Natural killer cell (primary cell): ENCODE data around the gene OGFR. TPM values are rescaled to one million over a fixed set of nuclear protein-coding genes. Genes with fewer than 3 reads are reported as not detected.

ENCODE experiments used
- ATAC-seq, 3 donors: fragments of 150-1000 bp in 2 of 3; fragments of 200-7000 bp in 1 of 3; cut with Tn5 transposase; 1 replicate in 1 of 3; 2 replicates in 2 of 3; pipeline ENCODE4 v1.10.0; 2021; ENCODE audit warnings: mild to moderate bottlenecking in 2 of 3, moderate library complexity in 2 of 3
- DNase-seq, 2 donors: peaks; one replicate each; pipeline versions ENCODE4 v3.0.0 to v3.0.0-alpha.2; 2013 to 2021; ENCODE audit warnings: mixed read lengths in 1 of 2
- H3K27ac ChIP-seq: one replicate; pipeline ENCODE4 v1.5.1; 2013; ENCODE audit warnings: mild to moderate bottlenecking, low read length
- H3K27me3 ChIP-seq: one replicate; pipeline ENCODE4 v1.6.1; 2013; ENCODE audit warnings: low read length; ENCODE audit not compliant: control insufficient read depth, insufficient read depth
- H3K36me3 ChIP-seq: one replicate; pipeline ENCODE4 v1.6.1; 2013; ENCODE audit warnings: low read length; ENCODE audit not compliant: control insufficient read depth, insufficient read depth
- H3K4me1 ChIP-seq: one replicate; pipeline ENCODE4 v1.6.1; 2013; ENCODE audit warnings: low read length; ENCODE audit not compliant: control insufficient read depth, insufficient read depth
- H3K4me3 ChIP-seq: one replicate; pipeline ENCODE4 v1.5.1; 2013; ENCODE audit warnings: low read length
- H3K9me3 ChIP-seq: one replicate; pipeline ENCODE4 v1.6.1; 2013; ENCODE audit warnings: low read length; ENCODE audit not compliant: control insufficient read depth, insufficient read depth
- H3K27ac Mint-ChIP-seq, 2 donors: one replicate each; pipeline ENCODE4 v1.8.0; 2022; ENCODE audit warnings: mild to moderate bottlenecking in 2 of 2, mixed read lengths in 2 of 2, moderate library complexity in 1 of 2
- H3K27me3 Mint-ChIP-seq, 2 donors: one replicate each; pipeline ENCODE4 v1.8.0; 2022; ENCODE audit warnings: low read depth in 2 of 2, mixed read lengths in 2 of 2
- H3K36me3 Mint-ChIP-seq: one replicate; pipeline ENCODE4 v1.8.0; 2022; ENCODE audit warnings: mixed read lengths
- H3K4me1 Mint-ChIP-seq, 2 donors: one replicate each; pipeline ENCODE4 v1.8.0; 2022; ENCODE audit warnings: mixed read lengths in 2 of 2
- H3K4me3 Mint-ChIP-seq: one replicate; pipeline ENCODE4 v1.8.0; 2022; ENCODE audit warnings: mild to moderate bottlenecking, moderate library complexity, mixed read lengths
- H3K9me3 Mint-ChIP-seq, 2 donors: one replicate each; pipeline ENCODE4 v1.8.0; 2022; ENCODE audit warnings: mixed read lengths in 2 of 2
- CTCF ChIP-seq: fragments of 200-600 bp; IDR thresholded peaks from one replicate; pipeline ENCODE4 v1.8.0; 2022; ENCODE audit warnings: antibody characterized with exemption
- WGBS: methylation state at CpG from one replicate; pipeline ENCODE4 v1.1.7; 2013; ENCODE audit warnings: missing lambda C conversion rate; ENCODE audit not compliant: insufficient coverage; 5-methylcytosine and 5-hydroxymethylcytosine counted together
- intact Hi-C: fragments of 100-400 bp; cut with micrococcal nuclease; formaldehyde crosslinking; loops from one replicate; pipeline ENCODE4 v1.14.2; 2022
- total RNA-seq, 4 donors: library from RNA; stranded (reverse); fragments of 120-200 nt in 1 of 4; gene quantifications; one replicate each; pipeline versions ENCODE4 v1.2.3 to v1.2.4, GENCODE V29; 2013 to 2022

OGFR gene
- total RNA-seq, 3 donors from 2014 or later (not counting 1 experiment from before 2014, with no cell fraction given), result 71.0 to 84.0 (median 83.0) TPM

DNA sequence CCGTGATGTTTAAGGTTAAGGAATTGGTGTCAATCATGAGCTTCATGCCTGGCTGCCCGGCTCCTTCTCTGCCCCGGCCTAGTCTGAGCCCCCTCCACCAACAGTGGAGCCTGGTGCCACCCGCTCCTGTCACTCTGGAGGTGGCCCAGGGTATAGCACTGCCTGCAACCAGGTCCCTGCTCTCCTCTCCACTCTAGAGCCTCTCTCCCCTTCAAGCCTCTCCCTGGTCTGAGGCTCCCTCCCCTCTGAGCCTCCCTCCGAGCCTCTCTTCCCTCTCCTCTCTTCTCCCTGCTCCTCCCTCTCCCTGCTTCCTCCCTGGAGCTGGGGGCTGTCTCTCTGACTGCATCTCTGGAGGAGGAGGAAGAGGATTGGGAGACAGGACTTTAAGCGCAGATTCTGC, 39.6 kb upstream of the OGFR start:
- intact Hi-C loops, result no loop called here
- Mint-ChIP-seq H3K27ac (no peak overlapping the region), H3K4me1 (peaks cover 0 to 4% of the 10 kb centered on the region in 2 donors), H3K9me3 (no peaks in the 10 kb centered on the region), H3K36me3 (no peaks in the 10 kb centered on the region), H3K27me3 (no peaks in the 10 kb centered on the region), H3K4me3 (no peak overlapping the region)
- no peak overlapping the region for H3K27ac ChIP-seq
- H3K9me3 ChIP-seq, result no peaks in the 10 kb centered on the region
- H3K4me1 ChIP-seq, result no peaks in the 10 kb centered on the region
- H3K4me3 ChIP-seq, result no peak overlapping the region
- WGBS, result 81% methylated on average over 6 of the region's 6 CpGs
- no peak for DNase-seq
- TF ChIP-seq CTCF, result no peak
- H3K36me3 ChIP-seq, result no peaks in the 10 kb centered on the region
- H3K27me3 ChIP-seq, result no peaks in the 10 kb centered on the region
- no peak for ATAC-seq

GRCh38 chr20:62765432-62766070, 39.1 kb upstream of the OGFR start:
- no peak for DNase-seq
- intact Hi-C loops, result no loop called here
- no peak for TF ChIP-seq CTCF
- no peaks in the 10 kb centered on the region for H3K4me1 ChIP-seq
- no peak overlapping the region for H3K4me3 Mint-ChIP-seq
- H3K27me3 ChIP-seq, result no peaks in the 10 kb centered on the region
- H3K36me3 Mint-ChIP-seq, result no peaks in the 10 kb centered on the region
- no peak overlapping the region for H3K27ac Mint-ChIP-seq
- no peak for ATAC-seq
- no peaks in the 10 kb centered on the region for H3K9me3 Mint-ChIP-seq
- no peak overlapping the region for H3K4me3 ChIP-seq
- H3K9me3 ChIP-seq, result no peaks in the 10 kb centered on the region
- WGBS, result 87% methylated on average over 15 of the region's 15 CpGs
- peaks cover 0 to 4% of the 10 kb centered on the region in 2 donors for H3K4me1 Mint-ChIP-seq
- H3K36me3 ChIP-seq, result no peaks in the 10 kb centered on the region
- H3K27ac ChIP-seq, result no peak overlapping the region
- no peaks in the 10 kb centered on the region for H3K27me3 Mint-ChIP-seq

- ATAC-seq (no peak), DNase-seq (no peak)
- H3K27me3 Mint-ChIP-seq, result no peaks in the 10 kb centered on the region
- H3K4me1 ChIP-seq, result no peaks in the 10 kb centered on the region
- H3K27me3 ChIP-seq, result no peaks in the 10 kb centered on the region
- H3K4me3 ChIP-seq, result no peak overlapping the region
- TF ChIP-seq CTCF, result no peak
- no peaks in the 10 kb centered on the region for H3K9me3 Mint-ChIP-seq
- no peaks in the 10 kb centered on the region for H3K9me3 ChIP-seq
- no peaks in the 10 kb centered on the region for H3K36me3 ChIP-seq
- H3K4me1 Mint-ChIP-seq, result peaks cover 0 to 4% of the 10 kb centered on the region in 2 donors
- H3K36me3 Mint-ChIP-seq, result no peaks in the 10 kb centered on the region
- intact Hi-C loops, result no loop called here
- 91% methylated on average over 10 of the region's 10 CpGs for WGBS
- H3K27ac Mint-ChIP-seq, result no peak overlapping the region
- H3K27ac ChIP-seq, result no peak overlapping the region
- H3K4me3 Mint-ChIP-seq, result no peak overlapping the region
These were observed 38.6 kb upstream of the OGFR start for GRCh38 chr20:62766071-62766450.

DNA sequence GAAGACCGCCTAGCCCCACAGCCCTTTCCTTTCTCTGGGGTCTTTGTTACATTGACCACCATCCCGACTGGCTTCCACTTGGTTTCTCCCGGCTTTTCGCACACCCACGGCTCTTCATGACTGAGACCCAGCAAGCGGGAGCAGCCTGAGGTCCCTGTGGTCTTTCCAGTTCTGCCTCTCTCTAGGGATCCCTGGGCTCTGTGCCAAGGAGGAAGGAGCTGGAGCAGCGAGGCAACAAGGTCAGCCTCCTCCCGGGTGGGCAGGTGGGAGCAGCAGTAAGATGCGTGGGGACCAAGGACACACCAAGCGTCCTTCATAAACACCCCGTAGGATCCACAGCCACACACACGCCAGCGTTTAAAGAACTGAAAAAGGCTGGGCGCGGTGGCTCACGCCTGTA, 37.9 kb upstream of the OGFR start:
- H3K27ac ChIP-seq, result no peak overlapping the region
- H3K4me3 ChIP-seq, result no peak overlapping the region
- H3K9me3 ChIP-seq, result no peaks in the 10 kb centered on the region
- no peaks in the 10 kb centered on the region for H3K4me1 ChIP-seq
- TF ChIP-seq CTCF, result no peak
- H3K4me3 Mint-ChIP-seq, result no peak overlapping the region
- H3K36me3 ChIP-seq, result no peaks in the 10 kb centered on the region
- no peaks in the 10 kb centered on the region for H3K27me3 Mint-ChIP-seq
- 84% methylated on average over 16 of the region's 16 CpGs for WGBS
- H3K36me3 Mint-ChIP-seq, result no peaks in the 10 kb centered on the region
- no peak for DNase-seq
- no peaks in the 10 kb centered on the region for H3K27me3 ChIP-seq
- H3K4me1 Mint-ChIP-seq, result peaks cover 0 to 4% of the 10 kb centered on the region in 2 donors
- no peaks in the 10 kb centered on the region for H3K9me3 Mint-ChIP-seq
- no peak overlapping the region for H3K27ac Mint-ChIP-seq
- intact Hi-C loops, result no loop called here
- no peak for ATAC-seq
